ENCODE measurements around the gene GNAZ. TPM values are rescaled to one million over a fixed set of nuclear protein-coding genes. Genes with fewer than 3 reads are reported as not detected.

The GNAZ gene
- total RNA-seq, 1 experiment from 2014 or later: 12.8 TPM

DNA sequence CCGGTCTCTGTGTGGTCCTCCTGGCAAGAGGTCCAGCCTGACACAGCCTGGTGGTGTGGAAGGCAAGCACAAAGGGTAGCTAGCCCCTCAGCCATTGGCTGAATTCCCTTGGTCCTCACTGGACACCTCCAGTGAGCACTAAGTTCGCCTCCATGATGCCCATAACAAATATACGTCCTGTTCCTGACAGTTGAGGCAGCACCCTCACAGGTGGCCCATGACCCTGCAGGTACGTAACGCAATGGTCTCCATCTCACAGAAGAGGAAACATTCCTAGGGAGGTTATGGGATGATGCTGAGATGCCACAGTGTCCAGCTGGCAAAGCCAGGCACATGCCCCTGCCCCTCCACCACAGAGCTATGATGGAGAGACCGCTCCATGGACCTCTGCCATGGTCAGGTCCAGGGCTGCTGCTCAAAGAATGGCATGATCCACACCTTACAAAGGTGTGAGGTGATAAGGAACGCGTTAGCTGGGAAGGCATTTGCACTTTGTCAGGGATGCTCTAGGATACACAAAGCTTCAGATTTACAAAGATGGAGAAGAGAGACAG is 1.4 kb upstream of the GNAZ start:
- Histone ChIP-seq H3K27me3 (no peaks in the 10 kb centered on the region), H3K9me3 (no peaks in the 10 kb centered on the region), H3K4me3 (no peak overlapping the region), H3K36me3 (no peaks in the 10 kb centered on the region)
- no peak for DNase-seq

- Histone ChIP-seq H3K4me3 (peak overlapping the region; percentile 55), H3K36me3 (no peaks in the 10 kb centered on the region), H3K9me3 (no peaks in the 10 kb centered on the region), H3K27me3 (no peaks in the 10 kb centered on the region)
- DNase-seq: peak; percentile 95
Observed at GRCh38 chr22:23069502-23070357, 589 bp upstream of the GNAZ start.

- Histone ChIP-seq H3K4me3 (peak overlapping the region; percentile 66), H3K36me3 (no peaks in the 10 kb centered on the region), H3K9me3 (no peaks in the 10 kb centered on the region), H3K27me3 (no peaks in the 10 kb centered on the region)
- DNase-seq: no peak
Observed at GRCh38 chr22:23071230-23072076, 1.1 kb downstream of the GNAZ start.

GRCh38 chr22:23072077-23072910 is 2.0 kb downstream of the GNAZ start:
- no peaks in the 10 kb centered on the region for H3K36me3 ChIP-seq
- DNase-seq: no peak
- no peaks in the 10 kb centered on the region for H3K9me3 ChIP-seq
- H3K4me3 ChIP-seq: no peak overlapping the region
- H3K27me3 ChIP-seq: no peaks in the 10 kb centered on the region

- Histone ChIP-seq H3K9me3 (no peaks in the 10 kb centered on the region), H3K4me3 (no peak overlapping the region), H3K36me3 (no peaks in the 10 kb centered on the region), H3K27me3 (no peaks in the 10 kb centered on the region)
- no peak for DNase-seq
Observed at GRCh38 chr22:23072911-23073491, 2.7 kb downstream of the GNAZ start.

DNA sequence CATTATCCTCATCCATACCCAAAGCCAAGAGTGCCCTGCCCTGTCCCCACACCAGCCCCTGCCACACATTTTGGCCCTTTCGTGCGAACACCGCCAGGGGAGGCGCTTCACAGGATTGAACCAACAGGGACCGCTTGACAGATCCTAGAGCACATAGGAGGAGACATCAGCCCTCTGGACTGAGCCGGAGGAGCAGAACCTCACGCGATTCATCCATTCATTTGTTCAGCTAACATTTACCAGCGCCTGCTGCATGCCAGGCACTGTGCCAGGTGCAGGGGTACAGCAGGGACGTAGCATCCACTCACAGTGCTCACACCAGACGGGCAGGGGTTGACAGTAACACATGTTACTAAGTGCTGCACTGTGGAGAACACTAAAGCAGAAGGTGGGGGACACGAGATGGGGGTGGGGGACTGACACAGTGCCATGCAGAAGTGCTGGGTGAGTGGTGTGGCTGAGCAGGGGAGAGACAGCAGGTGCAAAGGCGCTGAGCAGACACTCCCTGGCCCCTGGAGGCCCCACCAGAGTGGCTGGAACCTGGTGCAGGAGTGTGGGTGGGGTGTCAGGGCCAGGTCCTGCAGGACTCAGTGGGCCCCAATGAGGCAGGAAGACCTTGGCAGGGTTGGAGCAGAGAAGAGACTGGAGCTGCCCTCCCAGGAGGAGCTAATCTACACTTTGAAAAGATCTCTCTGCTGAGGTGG is 3.4 kb downstream of the GNAZ start:
- no peaks in the 10 kb centered on the region for H3K27me3 ChIP-seq
- H3K36me3 ChIP-seq: no peaks in the 10 kb centered on the region
- DNase-seq: no peak
- no peak overlapping the region for H3K4me3 ChIP-seq
- H3K9me3 ChIP-seq: no peaks in the 10 kb centered on the region

GRCh38 chr22:23074451-23074850 is 4.1 kb downstream of the GNAZ start:
- H3K36me3 ChIP-seq: no peaks in the 10 kb centered on the region
- no peak for DNase-seq
- H3K27me3 ChIP-seq: no peaks in the 10 kb centered on the region
- H3K4me3 ChIP-seq: no peak overlapping the region
- H3K9me3 ChIP-seq: no peaks in the 10 kb centered on the region

- H3K9me3 ChIP-seq: no peaks in the 10 kb centered on the region
- no peak overlapping the region for H3K4me3 ChIP-seq
- DNase-seq: no peak
- H3K36me3 ChIP-seq: no peaks in the 10 kb centered on the region
- H3K27me3 ChIP-seq: no peaks in the 10 kb centered on the region
Observed at GRCh38 chr22:23075050-23075449, 4.7 kb downstream of the GNAZ start.

DNA sequence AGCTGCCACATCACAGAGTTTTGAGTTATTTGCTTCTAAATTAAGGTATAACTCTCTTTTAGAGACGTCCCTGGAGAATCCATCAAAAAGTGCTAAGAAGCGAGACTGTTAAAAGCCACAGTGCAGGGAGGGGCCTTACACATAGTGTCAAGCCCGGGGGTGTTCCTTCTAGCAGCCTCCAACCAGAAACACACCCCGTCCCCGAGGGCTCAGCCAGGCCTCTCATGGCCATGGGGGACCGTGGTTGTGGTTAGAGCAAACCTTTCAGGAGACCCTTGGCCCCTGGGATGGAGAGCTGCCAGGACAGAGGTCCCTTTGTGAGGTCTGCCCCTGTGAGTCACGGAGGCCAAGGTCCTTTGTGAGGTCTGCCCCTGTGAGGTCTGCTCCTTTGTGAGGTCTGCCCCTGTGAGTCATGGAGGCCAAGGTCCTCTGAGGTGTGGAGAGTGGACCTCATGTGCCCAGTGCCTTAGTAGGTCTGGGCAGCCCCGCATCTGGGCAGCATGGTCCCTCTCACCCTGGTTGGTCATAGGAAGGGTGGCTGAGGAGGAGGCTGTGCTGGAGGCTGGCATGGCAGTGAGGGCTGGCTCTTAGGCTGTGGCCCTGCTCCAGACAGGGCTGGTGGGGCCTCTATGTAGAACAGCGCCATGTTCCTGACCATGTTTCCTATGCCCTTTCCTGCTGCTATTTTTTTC is 5.4 kb downstream of the GNAZ start:
- Histone ChIP-seq H3K9me3 (no peaks in the 10 kb centered on the region), H3K4me3 (no peak overlapping the region), H3K27me3 (no peaks in the 10 kb centered on the region), H3K36me3 (no peaks in the 10 kb centered on the region)
- no peak for DNase-seq

- no peak for DNase-seq
- no peaks in the 10 kb centered on the region for H3K27me3 ChIP-seq
- H3K36me3 ChIP-seq: no peaks in the 10 kb centered on the region
- no peaks in the 10 kb centered on the region for H3K9me3 ChIP-seq
- no peak overlapping the region for H3K4me3 ChIP-seq
Observed at GRCh38 chr22:23076896-23077572, 6.7 kb downstream of the GNAZ start.

GRCh38 chr22:23077627-23078461 is 7.5 kb downstream of the GNAZ start:
- DNase-seq: no peak
- Histone ChIP-seq H3K36me3 (no peaks in the 10 kb centered on the region), H3K4me3 (no peak overlapping the region), H3K9me3 (no peaks in the 10 kb centered on the region), H3K27me3 (no peaks in the 10 kb centered on the region)

- H3K36me3 ChIP-seq: no peaks in the 10 kb centered on the region
- DNase-seq: no peak
Observed at GRCh38 chr22:23078462-23078787, 8.1 kb downstream of the GNAZ start.

GRCh38 chr22:23079240-23079768 is 9.0 kb downstream of the GNAZ start:
- Histone ChIP-seq H3K27me3 (no peaks in the 10 kb centered on the region), H3K36me3 (no peaks in the 10 kb centered on the region), H3K9me3 (no peaks in the 10 kb centered on the region), H3K4me3 (no peak overlapping the region)
- no peak for DNase-seq

More at GRCh38 chr22:23078462-23078787, 8.1 kb downstream of the GNAZ start:
- H3K27me3 ChIP-seq: no peaks in the 10 kb centered on the region
- H3K4me3 ChIP-seq: no peak overlapping the region
- no peaks in the 10 kb centered on the region for H3K9me3 ChIP-seq

Data from MG63 (cell line).